HCT116 (cell line): ENCODE results near the gene SLC23A3.

Source experiments
- CTCF ChIP-seq, 3 experiments: fragments of 200-600 bp in 1 of 3; sonication (generic) in 1 of 3; IDR thresholded peaks in 2 of 3; conservative IDR thresholded peaks in 1 of 3; 2 replicates each; pipeline ENCODE4 v1.5.1; 2012 to 2017; ENCODE audit warnings: low read depth in 2 of 3, low read length in 2 of 3, antibody characterized with exemption in 1 of 3, borderline replicate concordance in 1 of 3, control low read depth in 1 of 3, mild to moderate bottlenecking in 1 of 3, mixed read lengths in 1 of 3, mixed run types in 1 of 3, moderate library complexity in 1 of 3; ENCODE audit not compliant: insufficient read depth in 1 of 3
- YY1 ChIP-seq: IDR thresholded peaks from 2 replicates; pipeline ENCODE4 v1.6.1; 2011; ENCODE audit warnings: low read length, low read depth, moderate library complexity, mild to moderate bottlenecking; ENCODE audit not compliant: insufficient replicate concordance; ENCODE audit errors: extremely low read depth
- ZFX ChIP-seq: fragments of 450-650 bp; IDR thresholded peaks from 2 replicates; pipeline ENCODE4 v1.6.1; 2017

- TF ChIP-seq CTCF (IDR thresholded peaks at IDR 0.05 in 2 of 3, conservative IDR thresholded peaks at IDR 0.05 in 1 of 3; ENCODE audit: borderline replicate concordance in 1 of 3, insufficient read depth in 1 of 3, low read depth in 2 of 3, low read length in 2 of 3) (no peak), YY1 (no peak), ZFX (no peak)
Measured at GRCh38 chr2:219169930-219170654, at the start of gene SLC23A3.
